Activated CD4-positive, alpha-beta T cell treated with anti-CD3 and anti-CD28 coated beads, Interleukin-2, amount 50 U/mL, for 4 hours (primary cell): ENCODE data around the gene MSH2.
"Not testable (repeated sequence)": the region's sequence is repeated elsewhere in the genome, so short reads cannot be mapped to it uniquely, and the experiment has no call there.

Experiments
- DNase-seq, 2 experiments: peaks; one replicate each; pipeline ENCODE4 v3.0.0-alpha.2; 2020

The MSH2 gene

DNA sequence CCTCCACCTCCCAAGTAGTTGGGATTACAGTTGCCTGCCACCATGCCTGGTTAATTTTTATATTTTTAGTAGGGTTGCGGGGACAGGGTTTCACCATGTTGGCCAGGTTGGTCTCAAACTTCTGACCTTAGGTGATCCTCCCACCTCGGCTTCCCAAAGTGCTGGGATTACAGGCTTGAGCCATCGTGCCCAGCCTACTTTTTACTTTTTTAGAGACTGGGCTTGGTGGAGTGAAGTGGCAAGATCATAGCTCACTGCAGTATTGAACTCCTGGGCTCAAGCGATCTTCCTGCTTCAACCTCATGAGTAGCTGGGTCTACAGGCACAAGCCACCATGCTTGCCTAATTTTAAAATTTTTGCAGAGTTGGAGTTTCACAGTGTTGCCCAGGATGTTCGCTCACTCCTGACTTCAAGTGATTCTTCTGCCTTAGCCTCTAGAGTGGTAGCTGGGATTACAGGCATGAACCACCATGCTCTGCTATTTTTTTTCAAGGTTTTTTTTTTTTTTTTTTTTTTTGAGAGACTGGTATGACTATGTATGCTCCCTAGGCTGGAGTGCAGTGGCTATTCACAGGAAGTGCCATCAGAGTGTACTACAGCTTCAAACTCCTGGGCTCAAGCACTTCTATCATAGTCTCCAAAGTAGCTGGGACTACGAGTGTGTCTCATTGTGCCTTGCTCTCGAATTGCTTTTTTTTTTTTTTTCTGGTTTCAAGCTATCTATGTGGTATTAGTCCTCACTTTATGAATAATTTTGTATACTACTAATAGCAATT lies 11.9 kb downstream of the MSH2 start:
- no peak for DNase-seq

DNA sequence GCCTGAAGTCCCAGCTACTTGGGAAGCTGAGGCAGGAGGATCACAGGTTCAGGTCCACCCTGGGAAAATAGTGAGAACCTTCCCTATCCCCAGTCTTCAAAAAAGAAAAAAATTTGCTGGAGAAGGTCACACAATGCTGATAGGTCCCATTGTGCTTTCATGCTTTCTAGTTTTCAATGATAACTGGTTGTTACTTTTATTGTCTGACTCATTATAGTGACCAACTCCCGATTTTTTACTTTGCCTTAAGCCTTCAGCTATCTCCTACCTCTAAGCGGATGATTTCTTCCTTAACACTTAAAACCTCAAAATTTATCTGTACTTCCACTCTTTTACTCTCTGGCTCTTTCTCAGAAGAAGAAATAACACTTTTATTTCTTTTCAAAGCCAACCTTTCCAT lies 17.3 kb downstream of the MSH2 start:
- DNase-seq: no peak

DNA sequence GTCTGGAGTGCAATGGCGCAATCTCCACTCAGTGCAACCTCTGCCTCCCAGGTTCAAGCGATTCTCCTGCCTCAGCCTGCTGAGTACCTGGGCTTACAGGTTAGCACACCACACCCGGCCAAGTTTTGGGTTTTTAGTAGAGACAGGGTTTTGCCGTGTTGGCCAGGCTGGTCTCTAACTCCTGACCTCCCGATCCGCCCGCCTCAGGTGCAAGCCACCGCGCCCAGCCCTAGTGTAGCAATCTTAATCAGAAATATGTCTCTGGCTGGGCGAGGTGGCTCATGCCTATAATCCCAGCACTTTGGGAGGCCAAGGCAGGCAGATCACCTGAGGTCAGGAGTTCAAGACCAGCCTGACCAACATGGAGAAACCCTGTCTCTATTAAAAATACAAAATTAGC lies 17.7 kb downstream of the MSH2 start:
- DNase-seq: not testable (repeated sequence)

DNA sequence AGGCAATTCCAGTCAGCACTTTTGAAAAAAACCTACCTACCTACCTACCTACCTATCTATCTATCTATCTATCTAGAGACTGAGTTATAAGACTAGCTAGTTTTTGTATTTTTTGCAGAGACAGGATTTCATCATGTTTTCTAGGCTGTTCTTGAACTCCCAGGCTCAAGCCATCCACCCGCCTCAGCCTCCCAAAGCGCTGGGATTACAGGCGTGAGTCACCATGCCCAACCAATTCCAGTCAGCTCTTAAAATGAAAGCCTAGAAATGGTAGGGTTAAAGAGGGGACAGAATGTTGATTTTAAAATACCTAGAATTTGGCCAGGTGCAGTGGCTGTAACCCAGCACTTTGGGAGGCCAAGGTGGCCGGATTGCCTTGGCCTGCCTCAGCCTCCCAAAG lies 19.1 kb downstream of the MSH2 start:
- DNase-seq: no peak

DNA sequence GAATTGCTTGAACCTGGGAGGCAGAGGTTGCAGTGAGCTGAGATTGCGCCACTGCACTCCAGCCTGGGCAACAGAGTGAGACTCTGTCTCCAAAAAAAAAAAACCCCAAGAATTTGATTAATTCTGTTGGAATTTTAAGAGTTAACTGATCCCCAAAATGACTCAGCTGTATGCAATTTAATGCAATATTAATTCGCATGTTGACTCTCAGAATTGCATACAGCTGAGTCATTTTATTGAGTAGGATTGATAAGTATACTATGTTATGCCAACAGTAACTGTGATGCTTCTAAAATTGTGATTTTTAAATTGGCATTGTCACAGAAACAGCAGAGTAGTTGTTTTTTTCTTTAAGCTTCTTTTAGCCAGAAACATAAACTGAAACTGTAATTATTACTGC lies 19.6 kb downstream of the MSH2 start:
- DNase-seq: no peak

DNA sequence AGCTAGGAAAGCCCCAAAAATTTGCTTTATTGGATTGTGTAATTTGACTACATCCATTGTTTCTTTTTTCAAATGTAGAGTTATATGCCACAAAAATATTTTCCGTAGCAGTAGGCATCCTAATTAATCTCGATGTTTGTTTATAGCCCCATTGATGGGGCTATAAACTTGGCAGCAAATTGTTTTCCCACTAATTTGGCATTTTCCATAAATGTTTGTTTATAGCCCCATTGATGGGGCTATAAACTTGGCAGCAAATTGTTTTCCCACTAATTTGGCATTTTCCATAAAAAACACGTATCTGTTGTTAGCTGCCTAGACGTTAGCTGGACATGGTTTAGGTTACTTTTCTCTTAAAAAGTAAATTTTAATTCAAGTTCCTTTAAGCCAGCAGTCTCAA lies 23.8 kb downstream of the MSH2 start:
- no peak for DNase-seq

DNA sequence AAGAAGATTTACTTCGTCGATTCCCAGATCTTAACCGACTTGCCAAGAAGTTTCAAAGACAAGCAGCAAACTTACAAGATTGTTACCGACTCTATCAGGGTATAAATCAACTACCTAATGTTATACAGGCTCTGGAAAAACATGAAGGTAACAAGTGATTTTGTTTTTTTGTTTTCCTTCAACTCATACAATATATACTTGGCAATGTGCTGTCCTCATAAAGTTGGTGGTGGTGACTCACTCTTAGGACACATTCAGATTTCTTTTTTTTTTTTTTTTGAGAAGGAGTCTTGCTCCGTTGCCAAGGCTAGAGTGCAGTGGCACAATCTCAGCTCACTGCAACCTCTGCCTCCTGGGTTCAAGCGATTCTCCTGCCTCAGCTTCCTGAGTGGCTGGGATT lies 26.8 kb downstream of the MSH2 start:
- no peak for DNase-seq

DNA sequence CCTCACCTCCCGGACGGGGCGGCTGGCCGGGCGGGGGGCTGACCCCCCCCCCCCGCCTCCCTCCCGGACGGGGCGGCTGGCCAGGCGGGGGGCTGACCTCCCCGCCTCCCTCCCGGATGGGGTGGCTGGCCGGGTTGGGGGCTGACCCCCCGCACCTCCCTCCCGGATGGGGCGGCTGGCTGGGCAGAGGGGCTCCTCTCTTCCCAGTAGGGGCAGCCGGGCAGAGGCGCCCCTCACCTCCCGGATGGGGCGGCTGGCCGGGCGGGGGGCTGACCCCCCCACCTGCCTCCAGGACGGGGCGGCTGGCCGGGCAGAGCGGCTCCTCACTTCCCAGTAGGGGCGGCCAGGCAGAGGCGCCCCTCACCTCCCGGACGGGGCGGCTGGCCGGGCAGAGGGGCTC lies 30.1 kb downstream of the MSH2 start:
- DNase-seq: not testable (repeated sequence)

DNA sequence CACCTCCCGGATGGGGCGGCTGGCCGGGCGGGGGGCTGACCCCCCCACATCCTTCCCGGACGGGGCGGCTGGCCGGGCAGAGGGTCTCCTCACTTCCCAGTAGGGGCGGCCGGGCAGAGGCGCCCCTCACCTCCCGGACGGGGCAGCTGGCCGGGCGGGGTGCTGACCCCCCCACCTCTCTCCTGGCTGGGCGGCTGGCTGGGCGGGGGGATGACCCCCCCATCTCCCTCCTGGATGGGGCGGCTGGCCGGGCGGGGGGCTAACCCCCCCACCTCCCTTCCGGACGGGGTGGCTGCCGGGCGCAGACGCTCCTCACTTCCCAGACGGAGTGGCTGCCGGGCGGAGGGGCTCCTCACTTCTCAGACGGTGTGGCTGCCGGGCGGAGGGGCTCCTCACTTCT lies 30.5 kb downstream of the MSH2 start:
- DNase-seq: not testable (repeated sequence)

DNA sequence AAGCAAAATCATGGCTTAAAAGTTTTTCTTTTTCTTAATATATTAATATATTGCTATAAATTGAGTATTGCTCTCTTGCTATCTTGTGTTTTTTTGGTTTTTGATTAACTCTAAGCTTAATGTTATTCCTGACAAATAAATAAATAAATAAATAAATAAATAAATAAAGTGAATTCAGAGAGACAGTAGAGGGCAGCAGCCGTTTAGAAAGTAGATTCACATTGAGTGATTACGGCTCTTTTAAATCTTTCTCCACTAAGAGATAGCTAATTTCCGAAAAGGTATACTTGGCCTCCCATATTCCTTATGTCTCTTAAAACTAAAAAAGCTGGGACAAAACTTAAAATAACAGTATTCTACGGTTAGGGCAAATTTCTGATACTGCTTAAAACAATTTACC lies 34.3 kb downstream of the MSH2 start:
- no peak for DNase-seq

DNA sequence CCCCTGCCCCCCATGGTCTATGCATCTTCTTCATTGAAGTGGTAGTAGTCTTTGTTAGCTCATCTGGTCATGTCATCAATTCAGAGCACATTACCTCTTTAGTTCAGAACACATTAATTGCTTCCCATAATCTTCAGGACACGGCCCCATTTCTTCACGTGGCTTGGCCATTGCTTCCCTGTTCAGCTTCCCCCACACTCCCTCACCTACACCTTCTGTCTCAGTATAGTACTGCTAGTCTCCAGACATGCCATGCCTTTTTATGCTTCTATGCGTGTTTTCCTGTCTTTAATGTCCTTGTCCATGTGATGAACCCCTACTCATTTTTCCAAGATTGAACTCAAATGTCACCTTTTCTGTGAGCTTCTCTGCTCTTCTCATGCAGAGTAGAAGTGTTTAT lies 35.1 kb downstream of the MSH2 start:
- DNase-seq: no peak

DNA sequence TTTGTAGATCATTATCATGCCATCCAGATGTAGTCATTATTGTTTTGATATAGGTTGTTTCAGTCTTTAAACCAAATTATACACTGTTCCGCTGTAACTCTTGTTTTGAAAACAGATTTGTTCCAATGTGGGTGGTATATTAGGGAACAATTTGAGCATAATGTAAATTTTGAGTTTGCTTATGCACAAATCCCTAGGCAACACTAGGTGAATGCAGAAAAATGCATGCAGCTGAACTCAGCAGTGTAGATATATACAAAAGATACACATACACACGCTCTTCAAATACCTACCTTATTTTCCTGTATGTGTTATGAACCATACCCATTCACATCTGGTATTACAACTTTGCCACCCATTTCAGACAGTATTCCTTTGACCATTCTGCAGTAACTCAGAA lies 35.8 kb downstream of the MSH2 start:
- DNase-seq: no peak

DNA sequence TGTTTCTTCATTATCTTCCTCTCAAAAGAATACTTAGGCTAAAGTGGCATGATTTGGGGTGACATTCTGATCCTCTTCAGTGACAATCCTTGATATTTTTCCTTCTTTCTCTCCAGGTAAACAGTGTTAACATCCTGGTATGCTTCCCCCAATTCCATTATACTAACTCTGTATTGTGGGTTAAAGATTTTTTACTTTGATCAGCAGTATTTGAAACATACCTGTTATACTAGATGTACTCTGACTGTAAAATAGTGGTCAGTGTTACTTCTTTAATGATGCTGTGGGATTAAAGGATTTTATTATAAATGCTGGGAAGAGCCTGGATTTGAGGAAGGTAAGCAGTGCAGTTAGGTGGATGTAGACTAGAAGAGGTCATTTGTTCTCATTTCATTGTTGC lies 48.8 kb downstream of the MSH2 start:
- no peak for DNase-seq

DNA sequence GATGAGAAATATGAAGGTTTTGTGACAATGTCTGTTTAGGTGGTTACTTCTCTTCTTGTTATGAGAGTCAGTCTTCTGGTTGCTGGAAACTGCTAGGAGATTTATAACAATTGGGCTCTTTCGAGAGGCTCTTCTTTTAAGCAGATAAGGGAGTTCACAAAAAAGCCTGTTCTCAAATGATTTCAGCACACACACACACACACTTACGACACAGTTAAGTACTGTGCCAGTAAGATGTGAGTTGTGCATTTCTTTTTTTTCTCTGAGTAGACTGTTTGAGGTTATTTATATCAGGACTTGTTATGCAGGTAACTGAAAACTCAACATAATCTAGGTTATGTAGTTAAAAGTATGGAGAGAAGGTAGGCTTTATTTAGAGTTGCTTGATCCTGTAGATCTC lies 49.8 kb downstream of the MSH2 start:
- no peak for DNase-seq

DNA sequence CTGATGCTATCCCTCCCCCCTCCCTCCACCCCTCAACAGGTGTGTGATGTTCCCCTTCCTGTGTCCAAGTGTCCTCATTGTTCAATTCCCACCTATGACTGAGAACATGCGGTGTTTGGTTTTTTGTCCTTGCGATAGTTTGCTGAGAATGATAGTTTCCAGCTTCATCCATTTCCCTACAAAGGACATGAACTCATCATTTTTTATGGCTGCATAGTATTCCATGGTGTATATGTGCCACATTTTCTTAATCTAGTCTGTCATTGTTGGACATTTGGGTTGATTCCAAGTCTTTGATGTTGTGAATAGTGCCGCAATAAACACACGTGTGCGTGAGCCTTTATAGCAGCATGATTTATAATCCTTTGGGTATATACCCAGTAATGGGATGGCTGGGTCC lies 51.9 kb downstream of the MSH2 start:
- not testable (repeated sequence) for DNase-seq

DNA sequence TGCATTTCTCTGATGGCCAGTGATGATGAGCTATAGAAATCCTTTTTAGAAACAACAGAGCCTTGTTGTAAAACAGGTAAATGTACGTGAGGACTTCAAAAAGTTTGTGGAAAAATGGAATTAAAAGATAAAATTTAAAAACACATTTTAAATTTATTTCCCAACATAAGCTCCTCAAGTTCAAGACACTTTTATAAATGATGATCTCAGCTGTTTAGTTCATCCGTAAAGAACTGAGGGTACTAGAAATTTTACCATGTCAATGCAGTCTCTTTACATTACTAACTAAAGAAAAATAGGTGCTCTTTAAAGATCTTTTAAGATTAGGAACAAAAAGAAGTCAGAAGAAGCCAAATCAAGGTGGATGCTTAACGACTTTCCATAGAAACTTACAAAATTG lies 52.5 kb downstream of the MSH2 start:
- DNase-seq: no peak

DNA sequence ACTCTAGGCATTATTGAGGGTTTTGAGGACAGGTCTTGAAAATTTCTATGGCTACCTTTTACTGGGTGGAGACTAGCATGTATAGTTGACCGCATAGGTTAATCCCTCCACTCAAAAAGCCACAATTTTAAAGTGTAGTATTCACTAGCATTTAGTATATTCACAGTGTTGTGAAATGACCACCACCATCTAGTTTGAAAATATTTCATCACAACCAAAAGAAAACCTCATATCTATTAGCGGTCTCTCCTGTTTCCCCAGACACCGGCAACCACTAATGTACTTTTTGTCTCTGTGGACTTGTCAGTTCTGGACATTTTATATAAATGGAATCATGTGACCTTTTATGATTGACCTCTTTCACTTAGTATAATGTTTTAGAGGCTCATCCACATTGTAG lies 53.9 kb downstream of the MSH2 start:
- DNase-seq: no peak

DNA sequence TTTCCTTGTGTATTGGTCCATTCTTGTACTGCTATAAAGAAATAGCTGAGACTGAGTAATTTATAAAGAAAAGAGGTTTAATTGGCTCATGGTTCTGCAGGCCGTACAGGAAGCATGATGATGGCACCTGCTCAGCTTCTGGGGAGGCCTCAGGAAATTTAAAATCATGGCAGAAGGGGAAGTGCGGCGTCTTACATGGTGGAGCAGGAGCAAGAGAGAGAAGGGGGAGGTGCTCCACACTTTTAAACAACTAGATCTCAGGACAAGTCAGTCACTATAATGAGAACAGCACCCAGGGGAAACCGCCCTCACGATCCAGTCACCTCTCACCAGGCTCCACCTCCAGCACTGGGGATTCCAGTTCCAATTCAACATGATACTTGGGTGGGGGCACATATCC lies 54.3 kb downstream of the MSH2 start:
- DNase-seq: no peak

DNA sequence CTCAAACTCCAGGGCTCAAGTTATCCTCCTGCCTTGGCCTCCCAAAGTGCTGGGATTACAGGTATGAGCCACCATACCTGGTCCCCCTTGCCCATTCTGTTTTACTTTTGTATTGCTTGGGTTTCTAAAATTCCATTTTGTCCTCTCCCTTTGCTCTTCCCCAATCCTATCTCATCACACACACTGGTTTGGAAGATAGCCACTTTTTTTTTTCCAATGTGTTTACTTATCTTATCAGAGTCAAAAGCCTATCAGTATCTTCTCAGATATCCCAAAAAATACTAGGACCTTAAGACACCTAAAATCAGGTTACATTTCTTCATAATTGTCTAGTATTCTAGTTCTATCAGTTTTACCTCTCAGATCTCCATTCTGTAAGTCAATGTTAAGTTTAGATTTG lies 56.1 kb downstream of the MSH2 start:
- DNase-seq: no peak

DNA sequence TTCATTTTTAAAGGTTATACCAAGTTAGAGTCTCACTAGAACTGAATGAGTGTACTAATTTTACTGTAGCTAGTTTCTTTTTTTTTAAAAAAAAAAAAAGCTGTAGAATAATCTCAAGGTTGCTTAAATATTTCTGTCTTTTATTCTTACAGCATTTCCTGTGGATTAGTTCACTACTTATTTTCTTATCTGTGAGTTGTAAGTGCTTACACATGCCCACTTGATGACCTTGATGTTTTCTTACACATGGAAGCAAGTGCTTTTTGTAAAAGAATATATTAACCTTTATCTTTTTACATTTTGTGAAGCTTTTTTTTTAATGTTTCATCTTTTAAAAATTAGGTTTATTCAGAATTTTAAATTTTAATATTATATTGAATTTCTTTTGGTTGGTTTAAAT lies 57.8 kb downstream of the MSH2 start:
- no peak for DNase-seq

DNA sequence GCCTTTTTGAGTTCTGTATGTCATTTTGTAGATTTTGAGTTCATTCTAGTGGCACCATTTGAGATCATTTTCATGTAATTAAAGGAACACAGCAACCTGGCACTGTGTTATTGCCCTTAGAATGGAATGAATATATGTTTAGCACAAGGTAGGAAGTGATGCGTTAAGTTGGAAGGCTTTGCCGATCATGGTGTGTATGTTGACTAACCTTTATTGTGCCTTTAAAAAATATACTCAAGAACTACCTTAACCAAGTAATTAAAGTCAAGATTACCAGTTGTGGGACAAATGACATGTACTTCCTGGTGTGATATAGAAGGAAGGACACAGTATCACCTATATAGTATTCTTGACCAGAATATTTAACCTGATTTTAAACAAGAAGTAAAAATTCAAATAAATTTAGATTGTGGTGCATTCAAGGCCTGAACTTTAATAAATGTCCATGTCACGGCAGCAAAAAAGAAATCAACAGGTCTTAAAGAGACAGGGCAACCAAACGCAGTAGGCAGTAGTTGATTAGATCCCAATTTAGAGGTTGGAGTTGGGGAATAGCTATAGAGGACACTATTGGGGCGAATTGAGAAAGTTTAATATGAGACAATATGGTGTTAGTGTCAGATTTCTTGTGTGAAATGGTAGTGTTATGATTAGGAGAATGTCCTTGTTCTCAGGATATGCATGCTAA lies 68.6 kb downstream of the MSH2 start:
- no peak for DNase-seq

DNA sequence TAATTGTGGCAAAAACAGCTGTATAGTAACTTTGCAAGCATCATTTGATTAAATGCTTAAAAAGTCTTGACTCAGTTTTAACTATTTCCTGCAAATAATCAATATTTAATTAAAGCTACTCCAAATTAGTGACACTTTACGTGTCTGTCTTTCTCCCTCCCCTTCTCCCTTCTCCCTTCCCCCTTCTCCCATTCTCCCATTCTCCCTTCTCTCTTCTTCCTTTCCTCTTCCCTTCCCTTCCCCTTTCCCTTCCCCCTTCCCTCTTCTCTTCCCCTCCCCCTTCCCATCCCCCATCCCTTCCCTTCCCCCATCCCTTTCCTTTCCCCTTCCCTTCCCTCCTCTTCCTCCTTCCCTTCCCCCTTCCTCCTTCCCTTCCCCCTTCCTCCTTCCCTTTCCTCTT lies 76.9 kb downstream of the MSH2 start:
- DNase-seq: no peak

DNA sequence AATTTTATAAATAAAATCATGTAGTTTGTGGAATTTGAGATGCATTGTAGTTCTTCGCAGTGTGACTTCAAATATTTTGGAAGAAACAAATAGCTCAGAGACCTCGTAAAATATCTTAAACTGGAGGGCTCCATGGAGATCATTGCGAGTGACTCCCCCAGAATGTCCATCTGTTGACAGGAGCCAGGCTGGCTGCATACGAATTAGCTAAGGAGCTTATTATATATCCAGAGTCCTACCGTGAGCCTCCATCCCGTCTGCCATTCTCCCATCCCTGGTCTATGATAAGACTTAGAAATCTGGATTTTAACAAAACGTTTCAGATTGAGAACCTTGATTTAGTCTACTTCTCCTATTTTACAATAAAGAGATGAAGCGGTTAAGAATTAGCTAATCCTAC lies 80.2 kb downstream of the MSH2 start:
- no peak for DNase-seq

DNA sequence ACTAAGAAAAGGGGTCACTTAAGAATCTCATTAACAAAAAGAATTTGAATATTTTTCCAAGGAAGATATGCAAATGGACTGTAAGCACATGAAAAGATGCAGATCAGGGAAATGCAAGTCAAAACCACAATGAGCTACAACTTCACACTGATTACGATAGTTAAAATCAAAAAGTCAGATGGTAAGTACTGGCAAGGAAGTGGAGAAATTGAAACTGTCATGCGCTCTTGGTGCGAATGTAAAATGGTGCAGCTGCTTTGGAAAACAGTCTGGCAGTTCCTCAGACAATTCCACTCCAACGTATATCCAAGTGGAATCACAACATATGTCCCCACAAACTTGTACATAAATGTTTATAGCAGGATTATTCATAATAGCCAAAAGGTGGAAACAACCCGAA lies 81.4 kb downstream of the MSH2 start:
- DNase-seq: no peak

DNA sequence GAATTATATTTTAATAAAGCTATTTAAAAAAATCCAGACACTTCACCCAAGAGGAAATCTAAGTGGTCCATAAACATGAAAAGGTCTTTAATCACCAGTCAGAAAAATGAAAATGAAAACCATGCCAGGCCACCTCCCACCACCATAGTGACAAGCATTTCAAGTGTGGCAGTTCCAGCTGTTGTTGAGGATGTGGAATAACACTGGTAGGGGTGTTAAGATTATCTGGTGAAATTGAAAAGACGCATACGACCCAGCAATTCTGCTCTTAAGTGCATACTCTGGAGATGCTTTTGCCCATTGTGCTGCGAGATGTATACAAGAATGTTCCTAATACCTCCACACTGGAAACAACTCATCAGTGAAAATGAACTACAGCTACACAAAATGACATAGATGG lies 82.2 kb downstream of the MSH2 start:
- DNase-seq: no peak
